ENCODE measurements around the gene TLCD5.

The TLCD5 gene

DNA sequence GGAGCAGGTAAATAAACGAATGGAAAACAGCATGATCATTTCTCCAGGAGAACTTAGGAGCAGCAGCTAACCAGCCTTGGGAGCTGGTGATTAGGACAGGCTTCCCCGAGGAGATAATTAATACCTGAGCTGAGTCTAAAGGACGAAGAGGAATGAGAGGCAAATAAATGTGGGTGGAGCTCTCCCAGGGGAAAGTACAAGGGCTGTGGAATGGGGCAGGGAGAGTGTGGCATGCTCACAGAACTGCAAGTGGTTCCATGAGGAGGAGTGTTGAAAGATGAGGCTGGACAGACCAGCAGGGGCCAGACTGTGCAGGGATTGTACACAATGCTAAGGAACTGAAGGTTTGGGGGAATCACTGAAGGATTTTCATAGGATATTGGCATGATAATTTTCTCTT, 14.2 kb upstream of the TLCD5 start:
- no peak for DNase-seq

DNA sequence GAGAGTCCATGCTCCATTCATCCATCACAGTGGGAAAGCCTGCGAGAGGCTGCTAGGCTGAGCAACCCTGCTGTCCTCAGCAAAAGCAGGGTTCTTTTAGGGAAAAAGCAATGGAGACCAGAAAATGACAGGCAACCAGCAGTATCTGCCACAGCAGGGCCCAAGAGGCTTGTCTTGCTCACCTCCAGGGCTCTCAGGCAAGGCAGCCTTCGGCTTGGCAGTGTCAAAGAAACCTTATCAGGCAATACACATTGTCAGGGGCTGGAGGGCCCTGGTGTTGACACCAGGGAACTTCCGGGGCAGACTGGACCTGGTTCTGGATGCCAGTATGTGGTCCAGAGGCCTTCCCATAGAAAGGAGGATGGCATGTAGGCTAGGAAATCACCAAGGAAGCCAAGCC, 10.2 kb upstream of the TLCD5 start:
- DNase-seq = no peak

DNA sequence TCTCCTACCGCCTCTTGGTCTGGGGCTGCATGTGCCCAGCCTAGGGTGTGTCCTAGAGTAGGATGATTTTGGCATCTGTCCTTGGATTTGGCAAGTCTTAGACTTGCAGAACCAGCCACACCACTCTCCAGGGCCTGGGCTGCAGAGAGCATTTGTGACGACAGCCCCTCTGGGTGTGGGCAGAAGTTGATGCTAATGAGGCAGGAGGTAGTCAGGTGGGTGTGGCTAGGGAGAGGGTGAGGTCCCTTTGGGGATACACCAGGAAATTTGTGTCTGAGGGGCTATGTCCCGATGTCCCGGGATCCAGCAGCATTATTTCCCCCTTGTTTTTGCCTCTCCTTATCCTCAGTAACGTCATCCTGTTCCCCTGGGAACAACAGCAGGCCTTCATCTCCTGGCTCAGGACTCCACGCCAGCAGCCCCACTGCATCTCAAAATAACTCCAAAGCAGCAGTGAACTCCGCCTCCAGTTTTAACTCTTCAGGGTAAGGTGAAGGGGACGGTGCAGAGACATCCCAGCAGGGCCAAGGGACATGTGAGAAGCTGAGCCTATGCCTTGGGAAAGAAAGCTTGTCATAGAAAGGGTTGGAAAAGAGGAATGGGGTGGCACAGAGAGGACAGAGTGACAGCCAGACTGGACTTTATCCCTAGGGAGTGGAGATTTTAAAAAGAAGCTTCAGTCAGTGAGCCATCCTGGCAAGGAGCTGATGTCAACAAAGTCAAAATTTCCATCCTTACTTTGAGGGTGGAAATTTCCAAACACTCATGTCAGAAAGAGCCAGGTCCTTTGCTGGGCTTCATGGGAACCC, 8.0 kb upstream of the TLCD5 start:
- no peak for DNase-seq

DNA sequence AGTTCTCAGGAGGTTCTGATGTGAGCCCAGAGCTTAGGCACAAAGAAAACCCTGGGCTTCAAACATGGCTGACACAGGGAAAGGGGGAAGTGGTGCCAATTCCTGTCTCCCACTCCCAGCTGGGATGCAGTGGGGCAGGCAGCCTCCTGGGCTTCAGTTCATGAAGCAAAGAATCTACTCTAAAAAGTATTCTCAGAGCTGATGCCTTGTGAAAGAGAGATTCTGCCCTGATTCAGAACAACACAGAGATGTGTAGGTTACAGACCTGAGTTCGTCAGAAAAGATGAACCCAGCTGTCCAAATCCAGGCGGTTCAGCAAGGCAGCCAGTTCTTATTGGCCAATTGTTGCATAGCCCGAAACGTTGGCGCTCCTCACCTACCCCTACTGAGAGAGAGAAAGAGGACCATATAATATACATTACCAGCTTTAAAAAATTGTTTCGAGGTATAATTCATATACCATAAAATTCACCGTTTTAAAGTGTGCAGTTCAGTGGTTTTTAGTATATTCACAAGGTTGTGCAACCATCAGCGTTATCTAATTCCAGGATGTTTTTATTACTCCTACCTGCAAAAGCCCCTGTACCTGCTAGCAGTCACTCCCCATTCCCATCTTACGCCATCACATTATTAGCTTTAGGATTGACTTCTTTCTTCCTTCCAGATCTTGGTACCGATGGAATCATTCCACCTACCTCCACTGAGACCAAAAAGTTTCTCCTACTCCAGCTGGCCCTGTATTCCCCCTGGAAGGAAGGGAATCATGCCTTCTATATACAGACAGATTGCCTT, 7.2 kb upstream of the TLCD5 start:
- no peak for DNase-seq

DNA sequence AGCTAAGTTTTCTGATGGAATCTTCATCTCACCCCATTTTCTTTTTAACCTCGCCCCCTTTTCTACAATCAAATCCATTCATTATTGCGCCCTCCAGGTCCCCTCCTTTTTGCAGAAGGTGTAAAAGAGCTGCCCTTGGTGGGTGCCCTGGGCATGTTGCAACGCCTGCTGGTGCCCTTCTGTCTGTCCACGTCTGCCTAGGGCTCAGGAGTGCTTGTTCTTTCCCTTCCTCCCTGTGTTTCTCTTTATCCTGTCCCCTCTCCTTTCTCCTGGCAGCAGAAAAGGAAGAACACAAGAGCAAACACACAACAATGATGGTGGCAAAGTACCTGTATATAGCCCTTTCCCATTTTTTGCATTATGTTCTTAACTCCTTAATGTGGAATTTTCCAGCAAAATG, 6.2 kb upstream of the TLCD5 start:
- no peak for DNase-seq

DNA sequence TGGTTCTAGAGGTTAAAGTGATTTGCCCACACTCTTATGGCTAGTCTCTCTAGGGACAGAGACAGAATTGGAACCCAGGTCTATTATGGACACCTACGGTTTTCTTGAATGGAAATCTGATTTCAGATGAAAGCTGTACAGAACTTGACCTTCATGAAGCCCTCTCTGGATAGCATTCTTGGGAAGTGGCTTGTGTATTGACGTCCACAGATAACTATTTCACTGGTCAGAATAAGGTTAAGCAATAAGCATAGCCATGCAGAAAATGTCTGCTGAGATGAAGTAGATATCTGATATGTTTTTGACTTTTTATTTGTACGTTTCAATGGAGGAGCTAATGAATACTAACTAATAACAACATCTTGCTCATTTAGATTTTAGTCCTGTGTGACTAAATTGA, 1.1 kb downstream of the TLCD5 start:
- no peak for DNase-seq

DNA sequence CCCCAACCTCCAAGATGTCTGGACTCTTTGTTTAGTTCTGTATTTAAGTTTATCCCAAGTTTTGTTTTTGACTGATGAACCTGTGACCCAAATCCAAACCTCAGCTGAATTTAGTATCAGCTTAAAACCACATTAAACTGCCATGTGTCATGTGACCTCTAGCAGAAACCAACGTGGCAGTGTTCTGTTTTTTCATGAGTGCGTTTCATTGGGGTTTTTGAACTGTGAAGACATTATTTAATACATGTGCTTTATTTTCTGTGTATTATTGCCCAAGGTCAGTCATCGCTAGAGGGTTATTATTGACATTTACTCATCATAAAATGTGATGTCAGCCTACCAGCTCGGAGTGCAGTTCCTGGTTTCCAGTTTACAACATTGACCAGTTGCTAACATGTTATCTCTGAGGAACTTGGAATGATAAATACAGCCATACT, 1.8 kb downstream of the TLCD5 start:
- no peak for DNase-seq

DNA sequence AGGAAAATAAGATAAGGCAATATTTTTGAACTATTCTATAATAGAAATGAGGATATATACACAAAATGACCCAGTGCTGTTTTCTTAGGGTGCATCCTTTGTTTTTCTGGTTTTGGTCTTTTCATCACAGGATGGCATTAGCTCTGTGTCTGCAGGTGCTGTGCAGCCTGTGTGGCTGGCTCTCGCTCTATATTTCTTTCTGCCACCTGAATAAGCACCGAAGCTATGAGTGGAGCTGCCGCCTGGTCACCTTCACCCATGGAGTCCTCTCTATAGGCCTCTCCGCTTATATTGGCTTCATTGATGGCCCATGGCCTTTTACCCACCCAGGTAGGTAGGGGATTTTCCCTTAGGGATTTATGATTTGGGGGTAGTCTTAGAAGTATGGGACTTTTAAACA, 2.2 kb downstream of the TLCD5 start:
- DNase-seq = no peak

DNA sequence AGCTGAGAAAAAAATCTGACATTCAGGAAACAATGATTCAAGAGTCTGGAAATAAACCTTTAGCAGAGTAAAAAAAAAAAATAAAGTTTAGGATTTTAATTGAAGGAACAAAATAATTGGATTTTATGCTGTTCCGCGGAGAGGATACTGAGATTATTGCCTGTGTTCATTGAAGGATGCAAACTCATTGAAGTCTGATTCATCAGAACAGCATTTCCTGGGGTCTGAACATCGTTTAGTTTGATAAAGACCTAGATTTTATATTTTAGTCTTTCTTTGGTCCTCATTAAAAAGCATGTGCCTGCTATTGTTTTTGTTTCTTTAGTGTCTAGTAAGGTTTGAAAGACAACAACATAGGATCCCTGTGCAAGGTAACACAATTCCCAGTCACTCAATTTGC, 4.5 kb downstream of the TLCD5 start:
- DNase-seq = no peak

DNA sequence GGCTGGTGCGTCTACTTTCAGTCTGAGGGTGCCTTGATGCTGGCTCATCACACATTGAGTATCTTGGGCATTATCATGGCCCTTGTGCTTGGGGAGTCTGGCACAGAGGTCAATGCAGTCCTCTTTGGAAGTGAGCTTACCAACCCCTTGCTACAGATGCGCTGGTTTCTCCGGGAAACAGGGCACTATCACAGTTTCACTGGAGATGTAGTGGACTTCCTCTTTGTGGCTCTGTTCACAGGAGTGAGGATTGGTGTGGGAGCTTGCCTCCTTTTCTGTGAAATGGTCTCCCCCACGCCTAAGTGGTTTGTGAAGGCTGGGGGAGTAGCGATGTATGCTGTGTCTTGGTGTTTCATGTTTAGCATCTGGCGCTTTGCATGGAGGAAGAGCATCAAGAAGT, 4.9 kb downstream of the TLCD5 start:
- no peak for DNase-seq

DNA sequence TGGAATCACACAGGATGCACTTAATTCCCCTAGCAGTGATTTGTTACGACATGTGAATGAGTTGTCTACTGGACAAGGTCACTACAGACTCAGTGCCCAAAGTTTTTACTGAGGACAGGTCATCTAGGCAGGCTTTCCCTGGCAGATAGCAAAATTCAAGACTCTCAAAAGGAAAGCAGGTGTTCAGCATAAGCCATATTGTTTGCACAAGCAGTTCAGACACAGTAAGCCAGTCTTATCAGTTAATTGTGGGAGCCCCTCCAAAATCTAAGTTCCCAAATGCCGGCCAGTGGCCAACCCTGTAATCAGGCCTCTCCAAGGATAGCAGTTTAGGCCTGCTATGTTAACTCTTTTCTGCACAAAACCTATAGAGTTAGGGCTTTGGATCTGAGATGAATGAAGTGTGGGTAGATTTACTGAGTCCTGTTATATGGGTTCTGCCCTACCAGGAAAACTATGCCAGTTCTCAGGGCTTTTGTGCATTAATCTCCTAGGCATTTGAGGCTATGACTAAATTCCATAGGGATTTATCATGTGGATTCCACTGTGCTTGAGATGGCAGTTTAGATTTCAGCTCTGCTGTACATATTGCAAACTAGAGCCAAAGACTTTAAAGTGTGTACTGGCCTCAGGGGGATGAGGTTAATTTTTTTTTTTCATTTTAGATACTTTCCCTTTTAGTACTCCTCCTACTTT, 6.3 kb downstream of the TLCD5 start:
- no peak for DNase-seq

DNA sequence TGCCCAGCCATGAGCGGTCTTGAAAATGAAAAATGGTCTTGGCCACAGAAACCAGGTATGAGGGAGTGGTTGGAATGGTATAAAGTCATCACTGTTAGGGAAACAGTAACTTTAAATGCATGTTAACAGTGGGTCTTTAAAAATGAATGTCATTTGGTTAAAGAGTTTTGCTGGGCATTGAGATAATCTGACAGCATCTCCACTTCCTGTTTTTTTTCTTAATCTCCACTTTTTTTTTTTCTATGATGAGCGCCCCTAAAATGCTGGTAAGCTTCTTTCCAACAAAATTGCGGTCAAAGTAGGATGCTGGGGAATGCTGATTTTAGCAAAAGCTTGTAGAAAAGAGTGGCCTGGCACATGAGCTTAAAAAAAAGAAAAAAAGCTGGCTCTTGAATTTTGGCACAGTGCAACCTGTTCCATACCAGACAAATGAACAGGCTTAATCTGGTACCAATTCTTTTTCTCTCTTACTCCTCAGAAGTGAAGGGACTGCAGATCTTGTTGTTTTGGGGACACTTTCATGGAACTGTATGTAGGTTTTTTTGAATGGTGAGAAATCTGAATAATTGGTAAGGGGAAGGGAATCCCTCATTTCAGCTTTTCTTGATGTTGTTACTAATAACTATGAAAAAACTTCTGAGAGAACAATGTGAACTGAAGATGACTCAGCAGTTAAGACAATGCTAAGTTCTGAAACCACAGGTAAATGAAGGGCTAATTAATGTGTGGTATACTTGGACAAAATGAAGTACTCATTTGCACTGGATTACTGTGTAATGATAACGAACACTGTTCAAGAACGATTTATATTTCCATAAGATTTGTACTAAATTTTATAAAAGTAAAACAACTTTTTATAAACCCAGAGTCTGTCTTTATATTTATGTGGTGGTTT, 8.0 kb downstream of the TLCD5 start:
- DNase-seq = no peak

DNA sequence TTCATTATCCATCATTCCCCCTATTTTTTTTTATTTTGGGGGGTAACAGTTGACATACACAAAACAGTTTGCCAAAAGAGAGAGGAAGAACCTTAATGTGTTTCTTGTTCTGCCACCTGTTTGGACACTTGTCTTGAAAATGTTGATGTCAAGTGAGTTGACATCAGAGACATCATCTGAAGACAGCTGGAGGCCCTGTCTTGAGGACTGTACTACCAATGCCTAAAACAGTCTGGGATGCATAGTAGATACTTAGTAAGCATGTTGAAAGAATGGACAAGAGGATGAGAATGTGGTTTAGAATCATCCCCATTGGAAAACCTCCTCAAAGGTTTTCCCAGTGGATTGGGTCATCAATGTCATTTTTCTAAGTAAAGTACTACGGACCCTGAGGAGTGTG, 8.7 kb downstream of the TLCD5 start:
- DNase-seq = no peak

DNA sequence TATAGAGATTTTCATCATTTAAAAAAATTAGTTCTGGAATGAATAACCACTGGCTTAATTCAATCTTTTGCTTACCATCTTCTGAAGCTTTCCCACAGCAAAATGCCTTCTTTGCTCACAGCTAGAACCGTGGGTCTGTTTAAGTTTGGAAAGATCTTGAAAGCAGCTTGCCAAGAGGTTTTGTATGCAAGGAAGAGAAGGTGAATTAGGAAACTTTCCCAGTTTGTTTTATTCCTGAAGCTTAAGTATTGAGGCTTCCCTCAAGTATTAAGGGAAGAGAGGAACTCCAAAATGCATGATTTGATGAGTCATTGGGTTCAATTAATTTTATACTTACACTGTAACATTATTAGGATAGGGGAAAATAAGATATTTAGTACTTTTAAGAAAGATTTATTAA, 9.2 kb downstream of the TLCD5 start:
- no peak for DNase-seq

DNA sequence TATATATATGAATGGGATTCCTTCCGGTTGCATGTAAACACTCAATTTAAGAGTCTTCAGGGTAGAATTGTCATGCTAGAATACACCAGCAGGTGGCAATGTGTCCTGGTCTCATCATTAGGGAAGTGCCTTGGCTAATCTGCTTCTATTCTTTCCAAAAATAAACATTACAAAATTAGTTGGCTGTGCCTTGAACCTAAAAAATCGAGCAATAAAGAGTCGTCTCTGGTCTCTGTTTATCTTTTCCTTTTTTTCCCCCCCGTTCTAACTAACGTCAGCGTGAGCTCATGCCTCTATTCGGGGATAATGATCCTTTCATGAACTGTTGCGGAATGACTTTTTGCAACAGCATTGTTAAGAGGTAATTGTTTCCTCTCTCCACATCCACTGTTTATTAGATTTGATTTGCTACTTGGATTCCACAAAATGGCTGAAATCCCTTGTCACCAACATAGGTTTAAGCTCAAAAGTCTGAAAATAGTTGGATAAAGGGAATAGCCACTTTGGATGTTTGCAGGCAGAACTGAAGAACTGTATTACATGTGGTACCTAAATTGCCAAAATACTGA, 9.9 kb downstream of the TLCD5 start:
- DNase-seq = peak; percentile 47

DNA sequence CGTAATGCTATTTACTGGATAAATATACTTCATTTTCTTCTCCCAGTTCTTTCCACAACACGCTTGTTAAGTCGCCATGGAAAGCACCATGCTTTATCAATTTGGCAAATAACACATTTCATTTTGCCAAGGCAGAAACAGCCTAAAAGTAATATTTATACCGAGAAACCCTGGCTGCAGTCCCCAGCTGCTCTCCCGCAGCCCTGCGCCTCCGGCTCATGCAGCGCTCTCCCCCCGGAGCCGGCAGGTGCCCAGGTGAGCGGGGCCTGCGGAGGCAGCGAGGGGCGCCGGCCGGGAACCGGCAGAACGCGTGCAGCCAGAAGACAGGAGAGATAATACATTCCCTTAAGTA, 10.4 kb downstream of the TLCD5 start:
- no peak for DNase-seq

DNA sequence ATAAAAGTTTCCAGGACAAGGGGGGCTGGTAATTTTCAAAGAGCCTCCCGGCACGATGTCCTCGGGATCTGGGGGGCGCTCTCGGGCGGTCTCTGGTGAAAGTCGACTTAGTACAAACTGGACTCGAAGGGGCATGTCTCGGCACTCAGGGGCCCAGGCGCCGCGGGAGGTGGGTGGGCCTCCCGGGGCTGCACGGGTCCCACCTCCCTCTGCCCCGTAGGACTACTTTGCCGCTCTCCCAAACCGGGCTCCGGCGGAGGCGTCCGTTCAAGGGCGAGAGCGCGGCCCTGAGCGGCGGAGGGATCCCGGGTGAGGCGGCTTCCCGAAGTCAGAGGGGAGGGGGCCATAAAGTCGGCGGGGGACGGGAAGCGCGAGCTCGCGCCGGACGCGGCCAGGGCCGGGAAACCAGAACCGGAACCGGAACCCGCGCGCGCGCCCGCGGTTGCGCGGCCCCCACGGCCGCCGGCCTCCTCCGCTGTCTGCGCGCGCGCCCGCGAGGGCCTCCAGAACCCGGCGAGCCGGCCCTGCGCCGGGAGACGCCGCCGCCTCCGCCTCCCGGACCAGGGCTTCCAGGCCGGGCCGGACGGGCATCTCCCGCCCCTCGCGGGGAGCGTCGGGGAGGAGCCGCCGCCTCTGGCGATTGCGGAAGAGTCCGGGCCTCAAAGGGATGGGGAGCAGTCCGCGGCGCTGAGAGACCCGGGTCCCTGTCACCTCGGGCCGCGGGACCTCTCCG, 11.0 kb downstream of the TLCD5 start, which contains the start of gene ARHGEF12:
Gene ARHGEF12, plus strand, starts transcription at position 506 of the 733 bp plus-strand sequence. CDS start 831 bp downstream, outside the sequence.
- DNase-seq = peak; percentile 88

DNA sequence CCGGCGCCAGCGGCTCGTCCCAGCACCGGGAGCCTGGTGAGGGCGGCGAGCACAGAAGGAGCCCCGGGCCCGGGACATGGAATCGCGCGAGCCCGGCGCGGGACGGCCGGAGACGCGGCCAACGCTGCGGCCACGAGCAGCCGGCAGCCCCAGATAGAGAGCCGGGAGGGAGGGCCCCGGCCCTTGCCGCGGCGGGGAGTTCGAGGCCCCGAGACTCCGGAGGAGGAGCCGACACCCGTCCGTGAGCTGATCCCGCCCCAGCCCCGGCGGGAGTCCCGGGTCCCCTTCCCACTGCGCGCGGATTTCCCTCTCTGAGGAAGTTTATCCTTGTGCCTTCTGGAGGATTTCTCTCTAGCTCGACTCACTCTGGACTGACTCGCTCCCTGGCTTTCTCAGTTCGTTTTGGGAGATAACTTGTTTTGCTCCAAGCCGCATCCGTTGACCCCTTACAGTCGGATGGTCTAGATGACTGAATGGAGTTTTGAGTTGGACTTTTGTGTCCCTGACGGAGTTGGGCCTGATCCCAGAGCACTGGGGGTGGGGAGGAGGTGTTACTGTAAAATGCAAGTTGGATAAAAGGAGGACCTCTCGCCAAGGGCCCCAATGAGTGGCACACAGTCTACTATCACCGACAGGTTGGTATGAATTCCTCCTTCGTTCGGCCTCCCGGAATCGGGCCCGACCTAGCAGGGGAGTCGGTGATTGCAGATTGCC, 11.7 kb downstream of the TLCD5 start:
- DNase-seq = no peak

DNA sequence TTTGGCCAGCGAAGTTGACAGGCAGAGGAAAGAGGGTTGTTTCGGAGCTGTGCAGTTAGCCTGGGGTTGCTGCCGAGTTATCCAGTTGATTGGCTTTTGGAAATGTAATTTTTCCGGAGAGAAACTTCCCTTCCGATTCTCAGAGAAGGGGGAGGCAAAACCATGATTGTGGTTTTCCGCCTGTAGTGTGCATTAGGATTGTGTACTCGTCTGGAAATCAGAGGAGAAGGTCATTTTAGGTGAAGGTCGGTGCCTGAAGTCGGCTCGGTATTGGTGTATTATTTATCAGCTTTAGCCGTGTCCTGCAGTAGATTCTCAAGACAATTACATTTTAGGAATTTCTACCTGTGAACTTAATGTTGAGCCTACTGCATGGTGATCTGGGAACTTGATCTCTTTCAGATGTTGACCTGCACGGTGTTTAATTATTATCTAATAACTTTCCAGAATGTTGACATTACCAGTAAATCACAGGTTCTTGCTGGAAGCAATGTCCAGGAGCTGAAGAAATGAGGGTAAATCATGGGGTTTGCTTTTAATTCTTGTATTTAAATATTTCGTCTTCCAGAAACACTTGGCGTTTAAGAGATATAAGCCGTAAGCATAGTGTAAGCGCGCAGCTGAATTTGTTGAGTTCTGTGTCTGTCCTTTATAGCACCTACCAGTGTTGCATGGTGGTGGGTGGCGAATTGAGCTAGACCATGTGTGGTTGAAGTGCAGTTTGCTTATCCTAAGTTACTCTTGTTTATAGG, 12.4 kb downstream of the TLCD5 start:
- no peak for DNase-seq

All from NCI-H1048 (cell line).